Left ventricle myocardium superior (tissue), 1 donor: Measurements from ENCODE around the gene GRIK3. TPM values are rescaled to one million over a fixed set of nuclear protein-coding genes. Genes with fewer than 3 reads are reported as not detected.

ENCODE experiments used
- ATAC-seq: fragments of 200-7000 bp; cut with Tn5 transposase; one replicate; pipeline ENCODE4 v1.9.1; 2020; ENCODE audit warnings: mild to moderate bottlenecking, moderate library complexity
- DNase-seq: peaks from one replicate; pipeline ENCODE4 v3.0.0-alpha.2; 2020
- intact Hi-C: fragments of 100-400 bp; cut with micrococcal nuclease; formaldehyde crosslinking; loops from one replicate; pipeline ENCODE4 v1.11.0; 2022
- total RNA-seq: library from RNA; stranded (reverse); fragmentation: NEBNext Ultra II Directional; extraction: Animal tissue kit (Norgen Biotek cat#: 25700); gene quantifications from one replicate; pipeline ENCODE4 v1.2.1, GENCODE V29; 2021
- donor health status: DM: no; HTN: yes; CAD: no; lungs with severe emphysema.

GRIK3 gene
- total RNA-seq, 1 donor from 2014 or later = 0.62 TPM

DNA sequence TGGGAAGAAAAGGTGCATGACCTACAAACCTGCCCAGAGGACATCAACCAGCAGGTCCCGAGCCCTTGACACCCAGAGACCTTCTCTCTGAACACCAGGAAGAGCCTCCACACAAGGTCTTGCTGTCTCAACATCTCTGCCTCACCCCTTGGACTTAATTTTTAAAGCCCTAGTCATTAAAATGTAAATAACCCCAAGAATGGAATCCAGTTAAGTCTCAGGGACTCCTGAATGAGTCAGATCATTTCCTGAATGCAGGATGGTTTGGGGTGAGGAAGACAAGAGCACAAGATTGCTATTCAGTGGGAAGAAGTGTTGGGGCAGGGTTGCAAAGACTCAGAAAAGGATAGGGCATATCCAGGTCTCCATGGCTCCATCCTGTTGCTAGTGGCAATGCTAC lies 17.8 kb upstream of the GRIK3 start:
- DNase-seq (no peak), ATAC-seq (no peak)
- intact Hi-C loops = no loop called here

DNA sequence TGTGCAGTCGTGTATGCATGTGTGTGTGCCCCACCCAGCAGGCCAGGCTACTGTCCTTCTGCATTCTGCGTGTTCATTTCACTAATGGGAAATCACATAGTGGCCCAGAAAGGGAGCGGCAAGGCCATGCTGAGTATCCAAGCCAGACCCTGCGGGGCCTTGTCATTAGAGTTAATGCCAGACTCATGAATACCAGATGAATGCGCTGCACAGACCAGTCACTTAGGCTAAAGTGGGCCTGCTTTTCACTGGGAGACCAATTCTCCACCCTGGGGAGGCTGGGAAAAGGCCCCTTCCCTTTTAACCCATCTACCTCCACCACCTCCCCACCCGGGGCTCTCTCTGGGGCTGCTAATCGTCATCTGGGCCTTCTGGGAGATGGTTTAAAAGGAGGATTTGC lies 17.0 kb upstream of the GRIK3 start:
- ATAC-seq (no peak), DNase-seq (no peak)
- intact Hi-C loops = no loop called here

DNA sequence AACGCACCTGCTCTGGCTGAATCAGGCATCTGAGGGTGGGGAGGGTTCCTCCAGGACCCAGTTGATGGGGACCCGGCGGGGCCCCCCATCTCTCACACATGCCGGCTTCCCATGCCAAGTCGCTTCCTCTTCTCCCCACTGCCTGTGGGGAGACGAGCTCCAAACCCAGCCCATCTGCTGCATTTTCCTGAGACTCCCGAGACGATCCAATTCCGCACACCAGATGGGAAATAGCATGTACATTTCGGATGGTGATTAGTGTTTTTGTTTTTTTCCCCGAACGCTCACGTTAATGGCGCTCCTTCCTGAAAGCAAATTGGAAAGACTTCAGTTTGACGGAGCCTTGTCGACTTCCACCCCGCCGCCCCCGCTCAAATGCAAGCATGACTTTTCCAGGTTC lies 13.2 kb upstream of the GRIK3 start:
- intact Hi-C loops = no loop called here

DNA sequence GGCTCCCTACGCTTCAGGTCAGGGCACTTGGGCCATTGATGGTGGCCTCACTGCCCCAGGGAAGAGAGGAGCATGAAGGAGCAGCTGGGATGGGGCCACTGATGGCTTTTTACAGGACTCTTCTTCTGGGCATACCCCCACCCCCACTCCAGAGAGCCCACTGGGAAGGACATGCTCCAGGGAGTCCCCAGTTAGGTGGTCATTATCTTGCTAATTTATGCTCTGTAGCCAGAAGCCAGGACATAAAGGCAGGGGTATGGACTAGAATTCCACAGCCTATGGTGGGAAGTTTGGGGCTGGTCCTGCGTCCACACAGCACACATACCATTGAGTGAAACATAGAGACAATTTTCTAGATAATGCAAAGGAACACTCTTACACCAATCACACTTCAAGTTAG lies 8.8 kb upstream of the GRIK3 start:
- DNase-seq (no peak), ATAC-seq (no peak)
- intact Hi-C loops = no loop called here

More for the DNA sequence above, 13.2 kb upstream of the GRIK3 start:
- ATAC-seq (no peak), DNase-seq (no peak)

DNA sequence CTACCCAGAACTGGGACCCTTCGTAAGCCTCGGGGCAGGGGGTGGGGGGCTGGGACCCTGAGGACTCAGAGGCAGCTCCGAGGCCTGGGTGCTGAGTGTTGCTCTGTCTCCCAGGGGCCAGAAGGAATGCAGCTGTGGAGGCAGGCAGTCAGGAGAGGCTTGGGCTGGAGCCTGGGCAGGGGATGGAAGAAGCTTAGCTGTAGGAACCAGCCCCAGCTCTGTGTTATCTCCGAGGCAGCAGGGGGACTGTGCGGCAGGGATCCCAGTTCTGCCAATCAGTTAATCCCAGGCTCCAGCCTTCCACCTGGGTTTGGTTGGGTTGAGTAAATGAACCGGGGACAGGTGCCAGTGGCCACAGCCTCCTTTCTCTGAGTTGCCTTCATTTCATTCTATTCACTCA lies 8.2 kb upstream of the GRIK3 start:
- DNase-seq = no peak
- no peak for ATAC-seq
- intact Hi-C loops = no loop called here

DNA sequence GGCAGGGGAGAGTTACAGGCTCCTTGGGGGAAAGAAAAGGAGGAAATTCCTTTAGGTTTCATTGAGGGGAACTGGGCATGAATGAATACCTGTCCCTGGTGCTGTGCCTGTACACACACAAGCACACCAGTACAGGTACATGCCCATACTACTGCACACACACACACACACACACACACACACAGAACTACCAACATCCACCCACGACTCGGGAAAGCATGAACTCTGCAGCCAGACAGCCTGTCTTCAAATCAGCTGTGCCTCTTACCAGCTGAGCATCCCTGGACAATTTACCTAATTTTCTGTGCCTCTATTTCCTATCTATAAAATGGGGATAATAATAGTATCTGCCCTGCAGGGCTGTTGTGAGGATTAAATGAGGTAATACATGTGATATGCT lies 7.2 kb upstream of the GRIK3 start:
- DNase-seq = no peak
- intact Hi-C loops = no loop called here

DNA sequence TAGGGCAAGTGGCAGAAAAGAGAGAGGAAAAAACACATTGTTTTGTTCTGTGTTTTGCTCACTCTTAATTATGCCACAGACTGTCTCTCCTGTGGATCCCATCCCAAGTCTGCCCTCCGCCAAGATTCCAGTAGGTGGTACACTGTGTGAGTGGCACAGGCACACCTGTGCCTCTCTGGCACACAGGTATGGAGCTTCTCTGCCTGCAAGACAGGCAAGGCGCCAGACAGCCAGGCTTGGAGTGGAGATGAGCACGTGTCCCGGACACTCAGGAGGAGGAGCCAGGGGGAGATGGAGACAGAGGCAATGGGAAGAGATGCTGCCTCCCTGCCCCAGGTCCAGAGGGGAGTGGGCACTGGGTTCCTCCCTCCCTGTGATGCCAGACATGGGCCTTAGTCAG lies 6.5 kb upstream of the GRIK3 start:
- intact Hi-C loops = no loop called here
- no peak for ATAC-seq
- no peak for DNase-seq

More for the DNA sequence above, 7.2 kb upstream of the GRIK3 start:
- no peak for ATAC-seq

DNA sequence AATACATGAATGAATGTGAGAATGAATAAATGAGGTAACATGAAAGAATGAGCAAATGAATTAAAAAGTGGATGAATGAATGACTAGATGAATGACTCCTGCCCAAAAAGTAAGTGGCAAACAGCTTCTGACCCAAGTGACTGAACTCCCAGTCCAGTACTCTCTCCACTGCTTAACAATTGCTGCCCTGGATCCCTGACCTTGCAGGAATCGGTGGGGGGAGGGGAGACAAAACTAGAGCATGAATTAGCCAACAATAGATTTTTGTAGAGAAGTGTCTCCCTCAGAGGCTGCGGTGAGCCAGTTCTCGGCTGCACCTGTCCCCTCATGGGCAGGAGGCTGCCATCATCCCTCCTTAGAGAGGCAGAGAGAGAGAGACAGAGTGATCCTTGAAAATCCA lies 5.9 kb upstream of the GRIK3 start:
- no peak for DNase-seq
- intact Hi-C loops = no loop called here
- no peak for ATAC-seq

DNA sequence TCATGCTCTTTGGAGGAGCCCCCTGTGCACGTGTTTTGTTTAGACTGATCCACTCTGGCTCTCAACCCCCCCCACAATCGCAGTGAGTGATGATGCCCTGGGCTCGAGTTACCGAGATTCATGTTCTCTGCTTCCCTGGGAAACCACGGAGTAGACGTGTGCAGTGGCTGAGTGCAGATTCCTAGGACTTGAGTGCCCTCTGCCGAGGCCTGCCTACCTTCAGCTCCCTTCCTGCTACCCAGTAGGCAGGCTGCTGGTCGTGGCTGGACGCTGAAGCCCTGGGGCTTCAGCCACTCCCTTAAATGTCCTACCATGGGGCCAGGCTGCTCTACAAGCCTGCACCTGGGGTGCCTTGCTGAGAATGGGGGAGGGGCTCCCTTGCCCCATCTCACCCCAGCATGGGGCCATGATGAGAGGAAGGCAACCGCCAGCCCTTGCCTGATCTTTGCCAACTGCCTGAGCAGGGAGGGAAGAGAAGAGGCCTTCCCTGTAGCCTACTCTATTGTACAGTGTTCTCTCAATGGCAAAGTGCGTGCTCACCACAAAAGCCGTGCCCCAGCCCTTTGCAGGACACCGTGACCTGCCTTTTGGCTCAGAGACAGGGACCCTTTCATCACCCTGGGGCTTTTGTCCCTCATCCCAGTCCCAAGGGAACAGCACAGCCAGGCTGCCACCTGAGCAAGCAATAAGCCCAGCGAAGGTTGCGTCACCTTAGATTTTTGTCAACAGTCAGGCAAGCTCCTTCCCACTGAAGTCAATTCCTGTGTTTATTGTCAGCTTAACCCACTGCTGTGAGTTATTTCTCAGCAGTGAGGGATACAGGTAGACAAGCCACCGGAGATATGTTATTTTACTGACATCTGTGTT lies 4.1 kb upstream of the GRIK3 start:
- peak; percentile 77 for ATAC-seq
- DNase-seq = peak; percentile 40
- intact Hi-C loops = no loop called here

DNA sequence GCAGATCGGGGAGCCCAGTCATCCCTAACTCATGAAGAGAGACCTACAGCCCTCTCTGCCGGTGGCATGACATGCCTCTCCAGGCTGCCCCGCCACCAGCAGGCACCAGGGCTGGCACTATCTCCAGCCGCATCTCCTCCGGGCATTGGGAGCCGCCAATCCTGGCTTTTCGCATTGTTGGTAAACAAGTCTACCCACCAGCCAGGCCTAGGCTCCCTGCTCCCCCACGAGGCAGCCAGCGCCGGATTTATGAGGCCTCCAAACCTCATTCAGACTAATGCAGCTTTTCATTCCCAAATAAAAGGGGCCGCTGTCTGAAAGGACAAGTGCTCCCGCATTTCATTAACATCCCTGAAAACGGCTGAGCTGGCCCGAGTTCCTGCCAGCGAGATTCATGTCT lies 3.4 kb upstream of the GRIK3 start:
- no peak for ATAC-seq
- intact Hi-C loops = no loop called here
- DNase-seq = no peak

DNA sequence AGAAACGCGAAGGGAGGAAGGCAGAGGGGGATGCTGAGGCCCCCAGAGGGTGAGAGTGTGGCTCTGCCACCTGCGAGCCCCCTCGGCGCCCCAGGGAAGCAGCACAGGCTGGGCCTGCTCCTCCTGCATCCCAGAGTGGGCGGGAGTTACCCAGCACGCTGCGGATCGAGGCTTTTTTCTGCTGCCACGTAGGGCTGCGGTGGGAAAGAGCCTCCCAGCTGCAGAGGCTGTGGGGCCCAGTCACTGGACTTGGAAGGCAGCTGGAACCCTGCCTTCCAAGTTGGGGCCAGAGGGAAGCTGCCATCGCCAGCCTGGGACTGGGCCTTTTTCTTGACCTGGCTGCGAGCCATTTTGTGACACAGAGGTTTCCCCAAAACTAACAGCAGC lies 2.3 kb upstream of the GRIK3 start:
- ATAC-seq (no peak), DNase-seq (no peak)
- intact Hi-C loops = no loop called here

DNA sequence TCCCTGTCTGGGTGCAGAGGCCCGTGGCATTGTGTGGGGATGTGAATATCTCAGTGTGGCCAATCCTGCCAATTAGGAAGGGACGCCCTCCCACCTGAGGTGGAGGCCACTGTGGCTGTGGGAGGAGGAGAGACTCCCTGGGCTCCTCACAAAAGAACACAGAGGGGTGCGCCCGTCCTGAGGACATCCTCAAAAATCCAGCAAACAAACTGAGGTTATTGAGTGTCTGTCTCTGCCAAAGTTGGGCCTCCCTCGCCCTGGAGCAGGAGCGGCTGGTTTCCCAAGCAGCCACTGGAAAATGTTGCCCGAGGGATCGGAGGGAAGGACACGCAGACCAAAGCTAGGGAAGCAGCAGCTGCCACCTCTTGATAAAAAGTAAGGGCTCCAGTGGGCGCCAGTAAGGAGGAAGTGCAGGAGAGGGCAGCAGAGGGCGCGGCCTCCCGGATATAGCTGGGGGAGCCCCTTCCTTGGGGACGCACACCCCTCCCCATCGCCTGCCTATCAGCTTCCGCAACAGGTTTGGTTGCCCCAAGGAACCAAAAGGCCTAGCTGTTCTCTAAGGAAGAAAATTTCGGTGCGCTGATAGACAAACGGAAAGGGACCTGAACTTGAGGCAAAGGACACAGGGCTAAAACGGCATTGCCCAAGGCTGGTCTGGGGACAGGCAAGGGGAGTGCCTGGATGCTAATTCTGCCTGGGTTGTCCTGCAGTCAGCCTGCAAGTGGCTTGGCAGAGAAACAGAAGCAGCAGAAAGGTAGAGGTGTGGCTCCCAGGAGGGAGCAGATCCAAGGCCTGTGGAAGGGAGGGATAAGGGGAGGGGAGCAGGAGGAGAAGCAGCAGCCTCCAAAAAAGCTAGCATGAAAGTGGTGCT lies 1.7 kb upstream of the GRIK3 start:
- no peak for DNase-seq
- intact Hi-C loops = no loop called here
- ATAC-seq = peak; percentile 32

DNA sequence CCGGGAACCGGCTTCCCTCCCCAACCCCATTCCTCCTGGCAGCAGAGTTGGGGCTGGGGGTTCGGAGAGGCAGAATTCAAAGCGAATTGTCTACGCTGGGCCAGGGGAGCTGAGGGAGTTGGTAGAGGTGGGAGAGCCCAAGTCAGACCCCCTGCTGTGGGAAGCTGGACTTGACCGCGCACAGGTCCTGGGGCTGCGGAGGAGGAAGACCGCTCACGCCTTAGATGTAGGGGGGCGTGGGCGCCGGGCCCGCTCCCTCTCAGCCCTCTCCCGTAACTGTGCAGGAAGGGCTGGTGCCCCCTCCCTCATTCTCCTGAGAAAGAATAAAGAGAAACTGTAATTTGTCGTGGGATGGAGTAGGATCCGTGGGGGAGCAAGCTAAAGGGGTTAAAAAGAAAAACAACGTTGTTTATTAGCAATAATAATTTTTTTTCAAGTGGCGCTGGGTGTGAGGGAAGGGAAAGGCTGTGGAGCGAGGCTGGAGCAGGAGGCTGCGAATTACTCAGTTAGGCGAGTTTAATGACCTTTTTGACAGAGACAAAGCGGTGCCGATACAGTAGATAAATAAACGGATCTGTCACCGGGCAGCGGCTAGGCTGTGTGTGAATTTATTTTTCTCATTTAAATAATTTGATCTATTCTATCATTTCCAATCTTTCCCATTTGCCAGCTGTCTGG lies 838 bp upstream of the GRIK3 start:
- no peak for DNase-seq
- intact Hi-C loops = no loop called here
- no peak for ATAC-seq

DNA sequence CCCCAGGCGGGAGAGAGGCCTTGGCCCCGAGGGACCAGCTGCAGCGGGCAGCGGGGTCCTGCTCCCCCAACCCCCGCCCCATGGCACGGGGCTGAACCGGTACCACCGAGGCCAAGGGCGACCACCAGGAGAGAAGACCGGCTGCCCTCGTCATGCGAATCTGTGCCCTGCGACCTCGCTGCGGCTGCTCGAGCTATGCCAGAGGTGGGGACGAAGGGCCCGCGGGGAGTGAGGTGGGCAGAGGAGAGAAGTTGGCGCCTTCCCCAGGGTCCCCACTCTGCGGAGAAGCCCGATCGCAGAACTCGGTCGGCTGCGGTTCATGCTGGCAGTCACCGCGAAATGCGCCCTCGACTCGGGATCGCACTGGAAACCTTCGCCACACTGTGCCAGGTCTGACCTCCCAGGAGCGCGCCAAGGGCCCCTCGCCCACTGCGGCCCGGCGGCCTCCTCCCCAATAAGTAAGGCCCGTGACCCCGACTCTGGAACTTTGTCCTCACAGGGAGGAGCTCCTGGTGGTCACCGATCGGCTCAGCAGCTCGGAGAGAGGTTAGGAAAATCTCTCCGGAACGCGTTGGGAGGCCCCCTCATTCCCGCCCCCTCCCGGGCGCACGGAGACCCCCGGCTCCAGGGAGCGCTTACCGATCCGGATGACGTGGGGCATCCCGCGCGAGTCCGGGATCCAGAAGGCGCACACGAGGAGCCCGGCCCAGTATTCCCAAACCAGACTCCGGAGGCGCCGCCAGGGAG lies 787 bp downstream of the GRIK3 start:
- DNase-seq = no peak
- ATAC-seq = no peak
- intact Hi-C loops = no loop called here

DNA sequence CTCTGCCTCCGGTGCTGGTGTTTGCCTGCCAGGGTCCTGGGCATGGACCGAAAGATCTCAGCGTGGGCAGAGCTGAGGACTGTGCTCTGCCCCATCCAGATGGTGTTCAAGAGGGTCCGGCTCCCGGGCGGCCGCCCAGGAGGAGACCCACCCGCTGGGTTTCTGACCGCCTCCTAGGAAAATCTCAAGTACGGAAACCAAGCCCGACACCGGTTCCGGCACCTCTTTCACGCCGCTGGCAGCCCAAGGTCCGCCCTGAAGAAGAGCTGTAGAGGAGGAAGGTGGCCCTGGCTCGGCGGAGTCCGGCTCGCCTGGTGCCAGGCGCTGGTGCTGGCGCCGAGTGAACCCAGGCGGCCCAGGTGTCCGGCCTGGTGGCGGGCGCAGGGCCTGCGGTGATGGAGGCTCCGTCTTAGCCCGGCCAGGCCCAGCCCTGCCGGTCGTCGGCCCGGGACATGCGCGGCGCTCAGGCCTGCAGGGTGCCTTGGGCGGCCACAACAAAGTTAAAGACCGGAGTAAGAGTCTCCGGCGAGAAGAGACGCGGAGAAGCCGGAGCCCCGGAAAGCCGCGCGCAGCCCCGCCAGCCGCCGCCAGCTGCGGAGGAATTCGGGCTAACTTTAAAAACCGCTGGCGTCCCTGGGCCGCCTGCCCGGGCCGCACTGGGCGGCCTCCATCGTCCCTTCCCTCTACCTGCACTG lies 1.5 kb downstream of the GRIK3 start:
- DNase-seq (no peak), ATAC-seq (no peak)
- intact Hi-C loops = no loop called here

DNA sequence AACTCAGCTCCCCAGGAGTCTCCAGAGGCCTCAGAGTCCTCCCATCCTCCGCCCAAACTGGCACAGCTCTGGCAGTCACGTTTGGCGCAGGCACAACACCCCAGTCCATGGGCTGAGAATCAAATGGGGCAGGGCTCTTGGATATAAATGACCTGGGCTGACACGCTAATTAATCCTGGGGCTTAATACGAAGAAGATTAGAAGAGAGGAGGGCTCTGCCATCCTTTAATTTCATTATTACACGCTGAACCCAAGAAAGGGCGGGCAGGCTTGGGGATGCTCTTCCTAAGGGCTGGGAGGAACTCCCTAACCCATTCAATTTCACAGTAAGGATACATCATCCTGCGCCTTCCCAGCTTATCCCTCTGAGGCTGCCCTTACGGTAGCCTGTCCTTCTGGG lies 2.4 kb downstream of the GRIK3 start:
- ATAC-seq (no peak), DNase-seq (no peak)
- intact Hi-C loops = no loop called here

DNA sequence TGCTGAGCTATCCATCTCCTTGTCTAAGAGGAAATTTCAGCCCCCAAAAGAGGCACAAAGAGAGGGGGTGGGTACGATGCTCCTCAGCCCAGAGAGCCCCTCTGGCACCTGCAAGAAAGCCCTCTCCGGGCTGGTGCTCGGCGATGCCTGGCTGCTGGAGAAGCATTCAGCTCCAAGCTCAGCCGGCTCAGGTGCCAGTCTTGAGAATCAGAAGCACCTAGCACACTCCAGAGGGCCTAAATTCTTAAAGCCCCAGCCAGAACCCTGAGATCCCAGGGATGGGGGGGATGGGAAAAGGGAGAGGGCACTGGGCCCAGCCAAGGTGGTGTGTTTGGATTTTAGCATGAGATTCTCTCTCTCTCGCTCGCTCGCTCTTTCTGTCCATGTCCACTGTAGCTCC lies 2.9 kb downstream of the GRIK3 start:
- no peak for ATAC-seq
- intact Hi-C loops = no loop called here

DNA sequence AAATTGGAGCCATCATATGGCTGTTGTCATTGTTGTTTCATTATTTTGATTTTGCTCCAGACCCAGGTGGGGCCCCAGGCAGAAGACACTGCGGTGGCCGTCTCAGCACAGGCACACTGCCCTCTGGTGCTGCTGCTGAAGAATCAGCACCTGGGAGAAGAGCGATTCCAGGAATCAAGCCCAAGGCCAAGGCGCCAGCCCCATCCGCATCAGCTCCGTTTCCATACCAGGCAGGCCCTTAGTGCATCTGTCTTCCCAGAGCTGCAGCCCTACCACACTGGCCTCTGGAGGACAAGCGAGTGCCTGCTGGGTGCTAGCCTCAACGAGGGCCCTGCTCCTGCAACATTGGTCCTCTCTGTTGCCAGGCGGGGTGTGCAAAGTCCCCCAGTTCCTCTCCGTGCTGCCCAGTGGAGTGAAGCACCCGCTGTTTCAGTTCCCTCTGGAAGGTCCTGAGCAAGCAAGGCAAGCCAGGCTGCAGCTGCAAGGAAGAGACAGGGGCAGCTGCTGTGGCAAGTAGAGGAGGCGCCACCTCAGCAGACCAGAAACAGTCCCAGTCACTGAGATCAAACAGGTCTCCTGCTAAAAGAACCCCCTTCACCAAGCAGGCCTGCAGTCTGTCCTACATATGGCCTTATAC lies 5.2 kb downstream of the GRIK3 start:
- intact Hi-C loops = no loop called here
- ATAC-seq (peak; percentile 26), DNase-seq (no peak)

More for the DNA sequence above, 2.9 kb downstream of the GRIK3 start:
- DNase-seq = no peak
